ENCODE measurements around the gene WDR27. TPM values are rescaled to one million over a fixed set of nuclear protein-coding genes. Genes with fewer than 3 reads are reported as not detected.

The WDR27 gene
- total and polyA plus RNA-seq, 10 of the 15 experiments (the other 5 are each of a cell fraction or from before 2014, with no cell fraction given), result 1.9 to 33.2 (median 19.0) TPM

GRCh38 chr6:169520104-169520503, 181.7 kb downstream of the WDR27 start:
- no peak for DNase-seq (ENCODE audit: low read depth, low spot score)
- H3K4me1 ChIP-seq (ENCODE audit: control insufficient read depth, insufficient read depth, low read length), result no peaks in the 10 kb centered on the region
- CTCF ChIA-PET, result no interaction called here
- no TSS peak for BruUV-seq (replicated peaks)
- no peak overlapping the region for H2AFZ ChIP-seq (ENCODE audit: control insufficient read depth, low read depth, low read length)
- no peaks in the 10 kb centered on the region for H3K79me2 ChIP-seq (ENCODE audit: control insufficient read depth, insufficient read depth, low read length)
- no peak overlapping the region for H3K4me2 ChIP-seq (ENCODE audit: control insufficient read depth, insufficient read depth)
- ATAC-seq, result no peak
- H4K20me1 ChIP-seq (ENCODE audit: control insufficient read depth, insufficient read depth), result no peaks in the 10 kb centered on the region
- TF ChIP-seq RELA (IDR thresholded peaks at IDR 0.05; ENCODE audit: borderline replicate concordance, partially characterized antibody) (no peak), CEBPZ (IDR thresholded peaks at IDR 0.05; ENCODE audit: low read depth, low read length) (no peak), RAD21 (IDR thresholded peaks at IDR 0.05; ENCODE audit: insufficient read depth, low read depth, low read length) (0 out of 2 replicates have a peak, but pooled peaks have one; percentile 22), CBFB (IDR thresholded peaks at IDR 0.05; ENCODE audit: low read depth) (no peak), ATF2 (IDR thresholded peaks at IDR 0.05; ENCODE audit: low read length) (no peak)
- RAD21 ChIA-PET (ENCODE audit: unreplicated experiment), result no interaction called here
- no peak overlapping the region for H3K27ac ChIP-seq (ENCODE audit: control insufficient read depth, insufficient read depth)
- no peaks in the 10 kb centered on the region for H3K36me3 ChIP-seq (ENCODE audit: control insufficient read depth in 2 of 2, insufficient read depth in 2 of 2, low read length in 1 of 2)
- H3K9me3 ChIP-seq (replicated peaks; ENCODE audit: control insufficient read depth, insufficient read depth, low read length), result no peaks in the 10 kb centered on the region; the same call in 1 of the 3 replicates
- SMC1A ChIA-PET (ENCODE audit: uncharacterized antibody, unreplicated experiment), result interaction anchor here (1.2 kb wide), 1 partner anchor 84 kb away, joined by 3 read pairs; no protein-coding TSS in a partner anchor
- no peak overlapping the region for H3K4me3 ChIP-seq
- 21% methylated on average over 2 of the region's 2 CpGs for WGBS (ENCODE audit: insufficient coverage, insufficient replicate concordance, low lambda C conversion rate, missing lambda C conversion rate)
- intact Hi-C loops (cut with micrococcal nuclease; ENCODE audit: unreplicated experiment), result no loop called here
- POLR2A ChIA-PET, result no interaction called here
- in situ Hi-C loops (cut with MboI), result no loop called here
- no peak overlapping the region for H3K9ac ChIP-seq (ENCODE audit: control insufficient read depth, insufficient read depth, low read length)
- no peak for FAIRE-seq
- no peaks in the 10 kb centered on the region for H3K27me3 ChIP-seq (replicated peaks in 1 of 2; ENCODE audit: control insufficient read depth in 2 of 2, insufficient read depth in 2 of 2, low read length in 1 of 2)
